ENCODE data around the gene PLEKHA6.

PLEKHA6 gene

DNA sequence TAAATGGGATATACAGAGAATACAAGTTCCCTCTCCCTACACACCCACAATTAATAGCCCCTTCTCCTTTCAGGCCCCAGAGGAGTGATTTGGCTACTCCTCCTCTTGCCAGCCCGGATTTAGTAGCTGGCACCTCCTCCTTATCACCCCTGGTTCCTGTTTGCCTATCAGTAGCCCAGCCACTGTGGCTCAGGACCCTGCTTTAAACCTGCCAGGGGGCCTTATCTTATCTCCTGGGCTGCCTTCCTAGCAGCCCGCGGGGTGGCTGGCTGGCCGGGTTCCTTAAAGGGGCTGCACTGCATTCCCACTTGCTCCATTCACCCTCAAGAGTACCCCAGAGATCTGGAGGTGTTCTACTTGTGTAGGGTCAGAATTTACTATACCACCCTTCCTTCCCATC, 70.4 kb downstream of the PLEKHA6 start:
- H3K9me3 ChIP-seq (ENCODE audit: control insufficient read depth, insufficient read depth, low read length), result no peaks in the 10 kb centered on the region
- peaks cover 23% of the 10 kb centered on the region for H3K4me1 ChIP-seq (ENCODE audit: insufficient read depth, low read length)
- no peaks in the 10 kb centered on the region for H3K36me3 ChIP-seq (ENCODE audit: insufficient read depth, low read length)
- H3K9ac ChIP-seq (ENCODE audit: low read depth, low read length), result no peak overlapping the region

DNA sequence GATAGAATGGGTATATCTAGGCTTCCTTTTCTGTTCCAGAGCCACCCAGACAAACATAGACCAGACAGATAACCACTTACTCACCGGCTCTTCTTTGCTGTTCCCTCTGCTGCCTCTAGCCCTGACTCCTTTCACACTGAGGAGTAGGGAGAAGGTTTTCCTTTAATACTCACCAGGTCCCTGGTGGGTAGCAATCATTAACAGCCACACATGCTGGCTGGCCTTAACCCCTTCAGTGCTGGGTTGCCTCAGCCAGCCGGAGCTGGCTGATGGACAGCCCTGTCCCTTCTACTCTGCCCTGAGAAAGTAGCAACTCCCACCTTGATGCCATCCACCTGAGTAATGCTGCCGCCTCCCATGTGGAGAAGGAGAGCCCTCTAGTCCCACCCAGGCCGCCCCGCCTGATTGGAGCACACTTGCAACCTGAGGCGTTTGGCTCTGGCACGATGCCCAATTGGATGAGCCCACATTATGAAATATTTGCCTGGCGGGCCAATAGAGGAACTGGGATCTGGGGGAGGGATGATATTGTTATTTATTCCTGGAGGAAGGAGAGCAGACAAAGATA, 71.6 kb downstream of the PLEKHA6 start:
- Histone ChIP-seq H3K36me3 (ENCODE audit: insufficient read depth, low read length) (no peaks in the 10 kb centered on the region), H3K9me3 (ENCODE audit: control insufficient read depth, insufficient read depth, low read length) (no peaks in the 10 kb centered on the region), H3K4me1 (ENCODE audit: insufficient read depth, low read length) (peaks cover 23% of the 10 kb centered on the region), H3K9ac (ENCODE audit: low read depth, low read length) (no peak overlapping the region)

DNA sequence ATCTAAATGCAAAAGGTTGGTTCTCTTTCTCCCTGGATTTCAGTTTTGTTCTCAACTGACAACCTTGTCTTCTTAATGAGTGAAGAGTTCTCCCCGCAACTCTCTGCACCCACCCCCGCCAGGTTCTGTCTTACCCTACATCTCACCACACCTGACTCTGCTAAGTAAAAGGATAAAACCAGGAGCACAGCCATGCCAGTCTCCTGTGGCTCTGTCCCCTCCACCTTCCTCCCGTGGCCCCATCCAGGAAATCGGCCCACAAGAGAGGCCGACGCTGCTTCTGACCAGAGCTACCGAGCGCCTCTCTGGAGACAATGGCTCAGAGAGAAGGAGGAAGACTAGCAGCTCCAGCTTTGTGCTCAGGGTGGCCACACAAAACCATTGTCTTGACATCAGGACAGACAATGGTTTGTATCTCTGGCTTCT, 72.2 kb downstream of the PLEKHA6 start:
- Histone ChIP-seq H3K9me3 (ENCODE audit: control insufficient read depth, insufficient read depth, low read length) (no peaks in the 10 kb centered on the region), H3K36me3 (ENCODE audit: insufficient read depth, low read length) (no peaks in the 10 kb centered on the region), H3K9ac (ENCODE audit: low read depth, low read length) (no peak overlapping the region), H3K4me1 (ENCODE audit: insufficient read depth, low read length) (peaks cover 23% of the 10 kb centered on the region)

DNA sequence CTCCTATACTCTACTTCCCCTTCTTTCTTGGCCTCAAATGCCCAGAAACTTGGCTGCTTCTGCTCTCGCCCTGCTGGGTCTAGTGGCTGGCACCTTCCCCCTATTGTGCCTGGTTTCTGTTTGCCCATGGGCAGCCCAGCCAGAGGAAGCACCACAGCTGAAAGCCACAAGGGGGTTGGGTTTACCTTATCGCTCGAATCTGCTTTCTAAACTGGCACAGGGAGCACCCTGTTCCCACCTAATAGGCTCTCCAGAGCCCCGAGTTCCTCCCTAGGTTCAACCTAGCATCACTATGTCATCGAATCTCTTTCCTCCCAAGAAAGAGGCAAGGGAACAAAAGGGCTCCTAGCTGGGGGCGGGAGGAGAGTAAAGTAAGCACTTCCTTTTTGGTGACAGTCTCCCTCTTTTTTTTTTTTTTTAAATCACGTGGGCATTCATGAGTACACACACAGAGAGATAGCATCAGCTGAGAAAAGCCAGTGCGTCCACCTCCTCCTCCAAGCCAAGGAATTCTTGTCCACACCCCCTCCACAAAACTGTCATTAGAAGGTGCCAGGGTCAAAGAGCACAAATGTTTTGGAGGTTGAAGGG, 72.8 kb downstream of the PLEKHA6 start:
- H3K4me1 ChIP-seq (ENCODE audit: insufficient read depth, low read length), result peaks cover 23% of the 10 kb centered on the region
- H3K9ac ChIP-seq (ENCODE audit: low read depth, low read length), result no peak overlapping the region
- no peaks in the 10 kb centered on the region for H3K36me3 ChIP-seq (ENCODE audit: insufficient read depth, low read length)
- no peaks in the 10 kb centered on the region for H3K9me3 ChIP-seq (ENCODE audit: control insufficient read depth, insufficient read depth, low read length)

DNA sequence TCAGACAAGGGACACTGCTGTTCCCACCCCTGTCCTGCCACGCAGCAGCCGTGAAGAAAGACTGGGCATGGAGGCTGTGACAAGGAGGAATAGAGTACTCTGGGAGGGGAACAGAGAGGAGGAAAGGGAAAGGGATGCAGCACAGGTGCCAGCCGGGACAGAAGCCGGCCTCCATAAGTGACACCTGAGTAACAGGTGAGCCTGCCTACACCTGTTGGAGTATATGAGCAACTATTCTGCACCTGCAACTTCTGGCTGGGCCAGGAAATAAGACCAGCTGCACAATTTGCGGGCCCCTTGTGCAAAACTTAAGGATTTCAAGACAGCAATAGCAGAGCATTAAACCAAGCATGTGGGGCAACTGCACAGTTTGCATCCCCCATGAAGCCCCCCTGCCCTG, 73.4 kb downstream of the PLEKHA6 start:
- Histone ChIP-seq H3K4me1 (ENCODE audit: insufficient read depth, low read length) (peaks cover 23% of the 10 kb centered on the region), H3K9ac (ENCODE audit: low read depth, low read length) (no peak overlapping the region), H3K9me3 (ENCODE audit: control insufficient read depth, insufficient read depth, low read length) (no peaks in the 10 kb centered on the region)

DNA sequence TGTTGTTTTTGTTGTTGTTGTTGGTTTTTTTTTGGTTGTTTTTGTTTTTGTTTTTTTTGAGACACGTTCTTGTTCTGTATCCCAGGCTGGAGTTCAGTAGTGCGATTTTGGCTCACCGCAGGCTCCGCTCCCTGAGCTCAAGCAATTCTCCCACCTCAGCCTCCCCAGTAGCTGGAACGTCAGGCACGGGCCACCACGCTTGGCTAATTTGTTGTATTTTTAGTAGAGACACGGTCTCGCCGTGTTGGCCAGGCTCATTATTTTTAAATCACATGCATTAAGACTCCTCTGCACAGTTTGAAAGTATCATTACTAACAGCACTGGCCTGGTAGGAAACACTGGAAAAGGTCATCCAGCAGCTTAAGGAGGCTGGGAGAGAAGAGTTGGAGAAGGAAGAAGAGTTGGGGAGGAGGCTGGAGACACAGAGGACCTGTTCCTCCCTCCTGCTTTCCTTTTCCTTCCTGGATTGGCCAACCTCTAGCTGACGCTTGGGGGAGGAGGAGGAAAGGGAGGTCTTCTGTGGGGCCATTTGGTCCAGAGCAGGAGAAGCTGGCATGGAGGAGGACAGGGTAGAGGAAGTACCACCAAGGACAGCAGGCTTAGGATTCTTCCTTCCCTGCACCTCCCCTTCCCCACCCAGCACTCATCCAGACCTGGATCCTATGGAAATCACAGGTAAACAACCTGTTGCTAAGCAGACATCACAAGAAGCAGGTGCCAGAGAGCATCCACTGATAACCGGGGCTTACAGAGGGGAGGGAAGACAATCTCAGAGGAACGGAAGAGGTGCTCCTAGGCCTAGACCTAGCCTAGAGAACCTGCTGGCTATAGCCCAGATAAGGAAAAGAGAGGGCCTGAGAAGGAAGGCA, 74.1 kb downstream of the PLEKHA6 start:
- H3K9ac ChIP-seq (ENCODE audit: low read depth, low read length), result no peak overlapping the region
- H3K9me3 ChIP-seq (ENCODE audit: control insufficient read depth, insufficient read depth, low read length), result no peaks in the 10 kb centered on the region
- peaks cover 23% of the 10 kb centered on the region for H3K4me1 ChIP-seq (ENCODE audit: insufficient read depth, low read length)
- no peaks in the 10 kb centered on the region for H3K36me3 ChIP-seq (ENCODE audit: insufficient read depth, low read length)

More for the DNA sequence above, 73.4 kb downstream of the PLEKHA6 start:
- H3K36me3 ChIP-seq (ENCODE audit: insufficient read depth, low read length), result no peaks in the 10 kb centered on the region

DNA sequence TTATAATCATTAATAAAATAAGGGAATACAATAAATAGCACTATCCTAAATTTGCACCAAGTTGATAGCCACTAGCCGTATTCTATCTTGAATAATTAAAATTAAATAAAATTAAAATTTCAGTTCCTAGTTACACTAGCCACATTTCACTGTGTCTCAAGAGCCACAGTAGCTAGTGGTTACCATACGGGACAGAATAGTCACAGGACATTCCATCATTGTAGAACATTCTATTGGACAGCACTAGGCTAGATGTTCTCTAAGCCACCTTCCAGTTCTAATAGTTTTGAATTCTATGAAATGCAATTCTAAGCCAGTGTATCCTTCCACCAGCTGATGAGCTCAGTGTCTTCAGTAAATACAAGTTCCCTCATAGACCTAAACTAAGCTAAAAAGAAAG, 74.8 kb downstream of the PLEKHA6 start:
- H3K9ac ChIP-seq (ENCODE audit: low read depth, low read length), result no peak overlapping the region
- no peaks in the 10 kb centered on the region for H3K36me3 ChIP-seq (ENCODE audit: insufficient read depth, low read length)
- peaks cover 23% of the 10 kb centered on the region for H3K4me1 ChIP-seq (ENCODE audit: insufficient read depth, low read length)
- no peaks in the 10 kb centered on the region for H3K9me3 ChIP-seq (ENCODE audit: control insufficient read depth, insufficient read depth, low read length)

DNA sequence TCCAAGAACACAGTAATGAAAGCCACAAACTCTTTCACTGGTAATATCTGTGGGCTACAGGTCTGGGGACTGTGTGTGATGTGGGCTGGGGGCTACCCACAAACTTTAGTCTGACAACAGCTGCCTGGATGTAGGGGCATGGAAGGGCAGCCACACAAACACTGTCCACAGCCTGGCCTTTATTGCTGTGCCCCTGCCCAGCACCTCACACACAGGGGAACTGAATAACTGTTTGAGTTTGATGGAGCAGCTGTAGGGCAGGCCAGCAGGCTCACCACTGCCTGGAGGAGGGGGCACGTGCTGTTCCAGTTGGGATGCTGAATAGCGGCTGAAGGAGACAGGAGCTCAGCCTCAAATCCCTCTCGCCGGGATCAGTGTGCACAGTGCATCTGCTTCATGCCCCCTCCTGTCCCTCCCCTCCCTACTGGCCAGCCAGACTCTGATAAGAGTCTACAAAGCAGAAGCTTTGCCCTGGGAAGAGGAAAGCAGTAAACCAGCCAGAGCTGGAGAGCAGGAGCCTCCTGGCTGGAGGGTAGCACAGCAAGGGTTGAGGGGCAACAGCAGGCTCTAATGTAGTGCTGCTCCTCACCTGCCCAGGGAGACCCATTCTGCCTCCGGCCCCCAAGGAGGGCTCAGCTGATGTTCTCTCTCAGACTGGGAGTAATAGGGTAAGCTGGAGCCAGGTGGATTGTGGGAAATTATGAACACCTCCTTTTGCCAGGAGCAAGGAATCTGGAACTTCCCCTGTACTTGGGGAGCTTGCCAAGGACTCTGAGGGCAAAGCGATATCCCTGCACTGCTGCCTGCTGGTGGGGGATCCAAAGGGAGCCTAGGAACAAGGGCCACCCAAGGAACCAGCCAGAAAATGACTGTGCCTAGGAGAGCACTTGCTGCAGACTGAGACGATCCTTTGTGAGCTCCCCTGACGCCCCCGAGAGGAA, 75.7 kb downstream of the PLEKHA6 start:
- Histone ChIP-seq H3K36me3 (ENCODE audit: insufficient read depth, low read length) (no peaks in the 10 kb centered on the region), H3K9ac (ENCODE audit: low read depth, low read length) (no peak overlapping the region), H3K9me3 (ENCODE audit: control insufficient read depth, insufficient read depth, low read length) (no peaks in the 10 kb centered on the region), H3K4me1 (ENCODE audit: insufficient read depth, low read length) (peaks cover 22% of the 10 kb centered on the region)

DNA sequence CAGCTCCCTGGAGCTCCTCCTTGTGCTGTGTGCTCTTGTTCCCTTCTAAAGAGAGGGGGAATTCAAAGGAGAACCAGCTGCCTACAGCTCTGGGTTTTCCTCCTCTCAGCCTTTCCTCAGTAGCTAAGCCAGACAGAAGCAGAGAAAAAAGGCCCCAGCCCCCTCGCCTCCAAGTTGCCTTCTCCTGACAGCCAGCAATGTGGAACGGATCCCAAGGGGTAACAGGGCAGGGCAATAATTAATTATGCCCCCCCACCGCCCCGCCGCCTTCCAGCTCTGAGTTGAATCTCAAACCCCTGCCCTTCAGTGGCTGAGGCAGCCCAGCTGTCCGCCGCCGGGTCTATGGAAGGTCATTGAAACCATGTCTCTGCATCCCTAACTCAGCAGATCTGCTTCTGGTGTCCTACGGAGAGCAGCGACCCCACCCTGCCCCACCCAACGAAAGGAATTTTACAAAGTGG, 76.9 kb downstream of the PLEKHA6 start:
- Histone ChIP-seq H3K4me1 (ENCODE audit: insufficient read depth, low read length) (peaks cover 10% of the 10 kb centered on the region), H3K36me3 (ENCODE audit: insufficient read depth, low read length) (no peaks in the 10 kb centered on the region), H3K9me3 (ENCODE audit: control insufficient read depth, insufficient read depth, low read length) (no peaks in the 10 kb centered on the region), H3K9ac (ENCODE audit: low read depth, low read length) (no peak overlapping the region)

DNA sequence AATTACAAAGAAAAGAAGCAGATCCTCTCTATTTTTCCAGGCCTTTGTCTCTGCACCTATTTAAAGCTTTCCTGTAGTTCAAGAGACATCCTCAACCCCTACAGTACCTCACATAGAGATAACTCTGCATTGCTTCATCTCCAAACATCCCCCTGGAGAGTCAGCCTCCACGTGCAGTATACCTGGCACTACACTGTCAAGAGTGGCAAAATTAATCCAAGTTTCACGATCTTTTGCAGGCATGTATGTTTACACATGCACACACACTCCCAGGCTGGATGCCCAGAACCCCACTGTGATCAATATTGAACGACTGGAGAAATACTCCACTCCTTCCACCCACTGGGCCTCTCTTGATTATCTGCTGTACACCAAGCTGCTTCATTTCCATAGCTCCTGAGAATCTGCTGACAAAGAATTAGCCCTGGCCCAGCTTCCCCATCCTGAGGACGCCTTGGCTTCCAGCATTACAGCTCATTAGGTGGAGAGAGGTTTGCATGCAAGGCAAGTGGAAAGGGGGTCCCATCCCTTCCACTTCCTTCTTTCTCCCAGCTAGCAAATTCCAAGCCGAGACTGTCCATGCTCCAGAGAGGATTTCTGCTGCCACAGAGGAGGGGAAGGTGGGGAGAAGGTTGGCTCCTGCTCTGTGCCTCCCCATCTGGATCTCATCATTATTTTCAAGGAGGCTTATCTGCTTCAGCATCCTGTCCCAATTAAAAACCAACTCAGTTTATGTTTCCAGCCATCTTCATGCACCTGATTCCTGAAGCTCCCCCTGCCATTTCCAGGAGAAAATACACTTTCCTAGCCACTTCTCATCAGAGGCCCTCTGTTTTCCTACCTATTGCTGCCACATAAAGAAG, 79.4 kb downstream of the PLEKHA6 start:
- no peaks in the 10 kb centered on the region for H3K36me3 ChIP-seq (ENCODE audit: insufficient read depth, low read length)
- H3K4me1 ChIP-seq (ENCODE audit: insufficient read depth, low read length), result no peaks in the 10 kb centered on the region
- H3K9ac ChIP-seq (ENCODE audit: low read depth, low read length), result no peak overlapping the region
- H3K9me3 ChIP-seq (ENCODE audit: control insufficient read depth, insufficient read depth, low read length), result no peaks in the 10 kb centered on the region

DNA sequence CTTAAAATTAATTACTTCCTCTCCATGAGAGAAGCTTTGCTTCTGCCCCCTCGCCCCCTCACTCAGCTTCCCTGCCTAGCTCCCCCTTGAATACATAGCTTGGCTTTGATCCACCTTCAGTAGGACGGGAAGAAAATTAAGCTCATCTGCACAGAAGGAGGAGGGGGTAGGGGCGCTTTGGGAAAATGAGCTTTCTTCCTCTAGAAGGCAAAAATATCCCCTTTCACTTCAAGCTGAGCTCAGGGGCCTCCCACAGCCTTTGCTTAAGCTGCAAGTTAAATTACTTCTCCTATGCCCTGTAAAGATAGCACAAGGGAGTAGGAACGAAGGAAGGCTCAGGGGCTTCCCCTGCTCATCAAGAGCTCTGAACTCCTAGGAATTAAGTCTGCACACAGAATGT, 80.8 kb downstream of the PLEKHA6 start:
- no peaks in the 10 kb centered on the region for H3K36me3 ChIP-seq (ENCODE audit: insufficient read depth, low read length)
- H3K4me1 ChIP-seq (ENCODE audit: insufficient read depth, low read length), result no peaks in the 10 kb centered on the region
- no peaks in the 10 kb centered on the region for H3K9me3 ChIP-seq (ENCODE audit: control insufficient read depth, insufficient read depth, low read length)
- no peak overlapping the region for H3K9ac ChIP-seq (ENCODE audit: low read depth, low read length)

DNA sequence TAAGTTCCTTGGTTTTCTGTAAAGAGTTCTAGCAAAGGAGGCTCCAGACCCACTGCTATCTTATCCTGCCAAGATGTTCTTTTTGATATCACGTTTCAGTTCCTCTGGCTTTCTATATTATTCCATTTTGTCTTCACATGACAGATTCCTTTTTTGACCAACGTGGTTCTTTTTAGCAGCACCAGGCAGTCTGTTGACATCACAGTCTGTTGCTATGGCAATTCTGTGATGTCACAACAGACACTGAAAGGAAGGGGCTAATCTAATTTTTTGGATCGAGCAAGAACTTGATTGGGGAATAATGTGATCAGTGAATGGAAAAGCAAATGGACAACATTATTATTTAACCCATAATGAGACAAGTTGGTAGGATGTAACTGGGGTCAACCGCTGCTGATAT, 81.5 kb downstream of the PLEKHA6 start:
- Histone ChIP-seq H3K9ac (ENCODE audit: low read depth, low read length) (no peak overlapping the region), H3K9me3 (ENCODE audit: control insufficient read depth, insufficient read depth, low read length) (no peaks in the 10 kb centered on the region), H3K4me1 (ENCODE audit: insufficient read depth, low read length) (no peaks in the 10 kb centered on the region), H3K36me3 (ENCODE audit: insufficient read depth, low read length) (no peaks in the 10 kb centered on the region)

DNA sequence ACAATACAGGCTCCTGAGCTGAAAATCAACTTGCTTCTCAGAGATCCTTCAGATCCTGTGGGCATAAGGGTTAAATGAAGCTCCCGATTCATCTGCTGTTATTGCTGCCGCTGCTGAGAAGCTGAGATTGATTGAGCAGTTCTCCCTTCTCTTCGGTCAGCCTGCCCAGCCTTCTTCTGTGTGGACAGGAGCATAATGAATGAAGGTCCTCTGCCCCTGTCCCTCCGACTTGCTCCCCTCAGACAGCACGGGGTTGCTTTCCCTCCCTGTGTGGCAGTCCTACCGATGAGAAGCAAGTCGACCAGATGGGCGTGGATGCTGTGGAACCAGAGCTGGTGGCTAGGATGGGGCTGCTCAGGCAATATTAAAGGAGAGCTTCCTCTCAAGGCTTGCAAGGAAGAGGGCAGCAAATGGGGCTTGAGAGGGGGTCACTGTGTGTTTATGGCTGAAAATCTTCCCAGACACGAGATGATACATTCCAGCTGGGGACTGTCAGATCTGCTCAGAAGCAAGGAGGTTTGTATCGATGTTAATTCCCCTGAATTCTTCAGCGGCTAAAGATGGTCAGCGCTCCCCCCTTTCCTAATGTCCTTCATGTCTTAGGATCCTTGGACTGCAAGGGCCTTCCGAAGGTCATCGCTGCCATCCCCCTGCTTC, 82.0 kb downstream of the PLEKHA6 start:
- Histone ChIP-seq H3K36me3 (ENCODE audit: insufficient read depth, low read length) (no peaks in the 10 kb centered on the region), H3K9ac (ENCODE audit: low read depth, low read length) (no peak overlapping the region), H3K4me1 (ENCODE audit: insufficient read depth, low read length) (no peaks in the 10 kb centered on the region), H3K9me3 (ENCODE audit: control insufficient read depth, insufficient read depth, low read length) (no peaks in the 10 kb centered on the region)

Measured in ES-I3 (cell line).